22Rv1 (cell line): Measurements from ENCODE around the gene PDHX.

Source experiments
- CTCF ChIP-seq: fragments of 450-650 bp; IDR thresholded peaks from 2 replicates; pipeline ENCODE4 v1.5.1; 2017; ENCODE audit warnings: mild to moderate bottlenecking
- ZFX ChIP-seq: fragments of 450-650 bp; IDR thresholded peaks from 2 replicates; pipeline ENCODE4 v1.6.1; 2017; ENCODE audit warnings: antibody characterized with exemption, borderline replicate concordance

- TF ChIP-seq CTCF = no peak
- TF ChIP-seq ZFX = no peak
These were observed 28.3 kb downstream of the PDHX start for GRCh38 chr11:34944692-34945091.
